Coronary artery (tissue), 2 donors: ENCODE data around the gene TMEM97.
"Not testable (repeated sequence)": the region's sequence is repeated elsewhere in the genome, so short reads cannot be mapped to it uniquely, and the experiment has no call there.

ENCODE experiments used
- DNase-seq: peaks from one replicate; pipeline ENCODE4 v3.0.0-alpha.2; 2017; ENCODE audit warnings: low spot score
- H3K27ac ChIP-seq, 2 donors: fragments of 200-600 bp; sonication (generic); one replicate each; pipeline ENCODE4 v1.5.1; 2016 to 2019
- H3K4me3 ChIP-seq: fragments of 200-600 bp; sonication (generic); 2 replicates; pipeline ENCODE4 v1.5.1; 2016; ENCODE audit warnings: mild to moderate bottlenecking, moderate library complexity
- CTCF ChIP-seq: fragments of 200-600 bp; sonication (generic); IDR thresholded peaks from one replicate; pipeline ENCODE4 v1.5.1; 2019; ENCODE audit warnings: antibody characterized with exemption

Gene TMEM97

GRCh38 chr17:28333083-28333746 lies 14.2 kb downstream of the TMEM97 start:
- peak; percentile 33 for DNase-seq
- no peak for TF ChIP-seq CTCF
- Histone ChIP-seq H3K27ac (no peak overlapping the region), H3K4me3 (no peak overlapping the region)

- Histone ChIP-seq H3K4me3 (peak overlapping the region; percentile 96), H3K27ac (no peak overlapping the region)
- no peak for TF ChIP-seq CTCF
- DNase-seq: no peak
These were observed 15.2 kb downstream of the TMEM97 start for GRCh38 chr17:28334171-28334570.

- H3K4me3 ChIP-seq: peak overlapping the region; percentile 96
- DNase-seq: no peak
These were observed 15.7 kb downstream of the TMEM97 start for GRCh38 chr17:28334666-28335200.

GRCh38 chr17:28335201-28335958 lies 16.4 kb downstream of the TMEM97 start, which contains the start of the genes IFT20 and TNFAIP1:
IFT20 (minus strand) TSS chr17:28335472; CDS start chr17:28331985, 3,487 bp downstream.
TNFAIP1 (plus strand) TSS chr17:28335761; CDS start chr17:28339522, 3,761 bp downstream.
- TF ChIP-seq CTCF: no peak
- Histone ChIP-seq H3K4me3 (peak within 1 kb of the TSS; percentile 96), H3K27ac (peak within 1 kb of the TSS; percentile 96 to 97)
- DNase-seq: peak; percentile 100

More at GRCh38 chr17:28334666-28335200, 15.7 kb downstream of the TMEM97 start:
- no peak for TF ChIP-seq CTCF
- H3K27ac ChIP-seq: peak overlapping the region; percentile 96 to 97

- Histone ChIP-seq H3K27ac (peak overlapping the region; percentile 96 to 97), H3K4me3 (peak overlapping the region; percentile 96)
- DNase-seq: no peak
- TF ChIP-seq CTCF: no peak
These were observed 17.2 kb downstream of the TMEM97 start for GRCh38 chr17:28335959-28336871.

- DNase-seq: no peak
- Histone ChIP-seq H3K27ac (peak overlapping the region; percentile 41 to 59), H3K4me3 (no peak overlapping the region)
- TF ChIP-seq CTCF: no peak
These were observed 19.2 kb downstream of the TMEM97 start for GRCh38 chr17:28338056-28338768.

- not testable (repeated sequence) for DNase-seq, H3K4me3 ChIP-seq
- H3K27ac ChIP-seq: peak overlapping the region; percentile 41 to 59
These were observed 19.8 kb downstream of the TMEM97 start for GRCh38 chr17:28338769-28339212.
